Measurements from ENCODE around the gene SORBS1. TPM values are rescaled to one million over a fixed set of nuclear protein-coding genes. Genes with fewer than 3 reads are reported as not detected.

SORBS1 gene
- total RNA-seq, 1 donor from 2014 or later: 58.2 TPM

DNA sequence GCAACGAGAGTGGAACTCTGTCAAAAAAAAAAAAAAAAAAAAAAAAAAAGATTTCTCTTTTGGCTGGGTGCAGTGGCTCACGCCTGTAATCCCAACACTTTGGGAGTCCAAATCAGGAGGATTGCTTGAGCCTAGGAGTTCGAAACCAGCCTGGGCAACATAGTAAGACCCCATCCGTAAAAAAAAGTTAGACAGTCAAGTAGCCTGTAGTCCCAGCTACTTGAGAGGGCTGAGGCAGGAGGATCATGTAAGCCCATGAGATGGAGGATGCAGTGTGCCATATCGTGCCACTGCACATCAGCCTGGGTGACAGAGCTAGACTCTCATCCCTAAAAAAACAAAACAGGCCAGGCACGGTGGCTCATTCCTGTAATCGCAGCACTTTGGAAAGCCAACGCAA lies 295.6 kb downstream of the SORBS1 start:
- intact Hi-C loops (cut with DNase I): no loop called here
- Histone ChIP-seq H3K27me3 (ENCODE audit: low read depth) (no peaks in the 10 kb centered on the region), H3K9me3 (no peaks in the 10 kb centered on the region), H3K36me3 (peaks cover 51% of the 10 kb centered on the region), H3K4me1 (peaks cover 85% of the 10 kb centered on the region), H3K27ac (peak overlapping the region; percentile 85), H3K4me3 (no peak overlapping the region)
- DNase-seq (no peak), ATAC-seq (no peak)
- TF ChIP-seq, protein P1, sequence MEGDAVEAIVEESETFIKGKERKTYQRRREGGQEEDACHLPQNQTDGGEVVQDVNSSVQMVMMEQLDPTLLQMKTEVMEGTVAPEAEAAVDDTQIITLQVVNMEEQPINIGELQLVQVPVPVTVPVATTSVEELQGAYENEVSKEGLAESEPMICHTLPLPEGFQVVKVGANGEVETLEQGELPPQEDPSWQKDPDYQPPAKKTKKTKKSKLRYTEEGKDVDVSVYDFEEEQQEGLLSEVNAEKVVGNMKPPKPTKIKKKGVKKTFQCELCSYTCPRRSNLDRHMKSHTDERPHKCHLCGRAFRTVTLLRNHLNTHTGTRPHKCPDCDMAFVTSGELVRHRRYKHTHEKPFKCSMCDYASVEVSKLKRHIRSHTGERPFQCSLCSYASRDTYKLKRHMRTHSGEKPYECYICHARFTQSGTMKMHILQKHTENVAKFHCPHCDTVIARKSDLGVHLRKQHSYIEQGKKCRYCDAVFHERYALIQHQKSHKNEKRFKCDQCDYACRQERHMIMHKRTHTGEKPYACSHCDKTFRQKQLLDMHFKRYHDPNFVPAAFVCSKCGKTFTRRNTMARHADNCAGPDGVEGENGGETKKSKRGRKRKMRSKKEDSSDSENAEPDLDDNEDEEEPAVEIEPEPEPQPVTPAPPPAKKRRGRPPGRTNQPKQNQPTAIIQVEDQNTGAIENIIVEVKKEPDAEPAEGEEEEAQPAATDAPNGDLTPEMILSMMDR (IDR thresholded peaks at IDR 0.05): no peak

DNA sequence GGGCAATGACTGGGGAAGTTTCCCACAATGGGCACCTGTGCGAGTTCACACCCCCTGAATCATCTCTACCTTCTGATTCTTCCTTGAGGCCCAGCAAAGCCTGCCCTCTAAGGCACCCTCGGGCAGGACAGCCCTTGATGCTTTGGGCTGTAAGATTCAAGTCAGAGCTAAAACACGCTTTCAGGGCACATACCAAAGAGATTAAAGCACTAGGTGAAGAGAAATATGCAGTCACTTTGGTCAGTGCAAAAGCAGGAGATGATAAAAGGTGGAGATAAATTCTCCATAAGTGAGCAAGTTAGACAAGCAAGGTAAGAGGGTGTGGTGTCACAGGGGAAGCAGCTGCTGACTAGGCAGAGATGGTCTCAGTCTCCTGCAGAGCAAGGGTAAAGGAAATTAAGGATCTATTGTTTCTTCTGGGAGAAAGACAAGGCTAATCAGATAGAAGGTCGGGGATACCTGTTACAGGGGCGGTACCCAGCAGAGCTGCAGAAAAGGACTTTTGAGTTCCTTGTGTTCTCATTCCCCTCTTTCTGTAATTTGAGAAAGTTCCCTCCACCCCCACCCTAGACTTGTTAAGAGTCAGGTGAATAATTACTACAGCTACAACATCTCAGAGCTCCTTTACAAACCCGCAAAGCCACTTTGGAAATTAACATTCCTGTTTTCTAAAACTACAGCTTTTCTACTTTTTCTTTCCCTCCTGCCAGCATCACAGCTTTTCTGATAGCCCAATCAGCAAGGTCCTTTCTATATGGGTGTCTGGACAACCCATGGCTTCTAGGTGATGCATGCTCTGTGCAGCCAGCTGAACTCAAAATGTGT lies 296.7 kb downstream of the SORBS1 start:
- no peak overlapping the region for H3K4me3 ChIP-seq
- no peaks in the 10 kb centered on the region for H3K9me3 ChIP-seq
- DNase-seq (no peak), ATAC-seq (no peak)
- H3K36me3 ChIP-seq: peaks cover 52% of the 10 kb centered on the region
- peaks cover 88% of the 10 kb centered on the region for H3K4me1 ChIP-seq
- peak overlapping the region; percentile 85 for H3K27ac ChIP-seq
- no peaks in the 10 kb centered on the region for H3K27me3 ChIP-seq (ENCODE audit: low read depth)
- intact Hi-C loops (cut with DNase I): no loop called here
- TF ChIP-seq, protein P1 (IDR thresholded peaks at IDR 0.05): no peak

DNA sequence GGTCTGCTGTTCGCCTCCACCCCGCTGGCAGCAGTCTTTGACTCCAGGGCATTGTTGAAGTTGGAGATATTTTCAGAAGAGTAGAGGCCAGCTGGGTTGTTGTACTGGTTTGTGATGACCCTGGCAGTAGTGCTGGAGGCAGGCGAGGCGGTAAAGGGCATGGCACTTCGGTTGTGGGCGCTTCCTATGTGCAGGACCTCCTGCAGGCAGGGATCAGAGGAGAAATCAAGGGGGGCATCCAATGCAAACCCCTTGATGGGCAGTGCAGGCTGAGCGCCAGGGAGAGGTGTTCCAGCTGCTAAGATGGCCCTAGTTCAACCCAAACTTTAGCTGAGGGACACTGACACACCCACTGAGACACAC lies 297.3 kb downstream of the SORBS1 start:
- TF ChIP-seq, protein P1 (IDR thresholded peaks at IDR 0.05): no peak
- Histone ChIP-seq H3K9me3 (no peaks in the 10 kb centered on the region), H3K36me3 (peaks cover 58% of the 10 kb centered on the region), H3K27ac (peak overlapping the region; percentile 85), H3K4me3 (no peak overlapping the region), H3K27me3 (ENCODE audit: low read depth) (no peaks in the 10 kb centered on the region), H3K4me1 (peaks cover 82% of the 10 kb centered on the region)
- DNase-seq (no peak), ATAC-seq (no peak)
- intact Hi-C loops (cut with DNase I): no loop called here

DNA sequence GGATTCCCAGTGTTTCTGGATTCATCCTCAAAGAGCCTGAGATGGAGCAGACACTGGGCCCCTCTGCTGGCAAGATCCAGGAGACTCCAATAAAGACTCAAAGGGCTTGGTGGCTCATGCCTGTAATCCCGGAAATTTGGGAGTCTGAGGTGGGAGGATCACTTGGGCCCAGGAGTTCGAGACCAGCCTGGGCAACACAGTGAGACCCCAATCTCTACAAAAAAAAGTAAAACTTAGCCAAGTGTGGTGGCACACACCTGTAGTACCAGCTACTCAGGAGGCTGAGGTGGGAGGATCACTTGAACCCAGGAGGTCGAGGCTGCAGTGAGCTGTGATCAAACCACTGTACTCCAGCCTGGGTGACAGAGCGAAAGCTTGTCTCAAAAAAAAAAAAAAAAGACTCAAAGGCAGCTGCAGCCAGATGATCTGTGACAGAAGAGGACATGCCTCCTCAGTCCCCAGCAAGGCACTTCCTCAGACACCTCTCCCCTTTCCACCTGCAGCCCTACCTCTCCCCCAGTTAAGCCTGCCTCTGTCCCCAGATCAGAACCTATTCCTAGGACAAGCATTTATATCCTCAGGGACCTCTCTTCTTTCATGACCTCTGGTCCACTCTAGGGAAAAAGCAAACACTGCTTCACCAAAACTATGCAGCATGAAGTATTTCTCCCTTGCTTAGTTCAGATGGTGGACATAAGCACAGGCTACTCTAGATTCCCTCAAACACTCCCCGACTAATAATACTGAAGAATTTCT lies 298.2 kb downstream of the SORBS1 start:
- ATAC-seq: peak; percentile 30 to 42

DNA sequence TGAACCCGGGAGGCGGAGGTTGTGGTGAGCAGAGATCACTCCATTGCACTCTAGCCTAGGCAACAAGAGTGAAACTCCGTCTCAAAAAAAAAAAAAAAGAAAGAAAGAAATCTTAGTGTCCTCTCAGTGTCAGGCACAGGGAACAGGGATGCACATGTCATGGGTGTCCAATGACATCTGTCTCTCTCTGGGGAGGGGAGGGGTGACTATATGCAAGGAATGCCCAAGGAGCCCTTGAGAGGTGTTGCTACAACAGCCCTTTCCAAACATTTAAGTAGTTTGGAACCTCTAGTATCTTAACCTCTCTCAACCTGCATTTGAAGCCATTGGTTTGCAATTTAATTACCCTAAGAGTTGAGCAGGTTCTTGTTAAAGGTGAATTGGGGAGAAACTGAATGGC lies 299.2 kb downstream of the SORBS1 start:
- Histone ChIP-seq H3K27ac (peak overlapping the region; percentile 53), H3K9me3 (no peaks in the 10 kb centered on the region), H3K4me3 (no peak overlapping the region), H3K27me3 (ENCODE audit: low read depth) (no peaks in the 10 kb centered on the region), H3K36me3 (peaks cover 72% of the 10 kb centered on the region), H3K4me1 (peaks cover 63% of the 10 kb centered on the region)
- ATAC-seq (peak; percentile 33 to 37), DNase-seq (no peak)
- intact Hi-C loops (cut with DNase I): no loop called here
- TF ChIP-seq, protein P1 (IDR thresholded peaks at IDR 0.05): no peak

More for the DNA sequence above, 298.2 kb downstream of the SORBS1 start:
- no peaks in the 10 kb centered on the region for H3K27me3 ChIP-seq (ENCODE audit: low read depth)
- DNase-seq: no peak
- intact Hi-C loops (cut with DNase I): no loop called here
- peak overlapping the region; percentile 85 for H3K27ac ChIP-seq
- TF ChIP-seq, protein P1 (IDR thresholded peaks at IDR 0.05): no peak
- peaks cover 73% of the 10 kb centered on the region for H3K4me1 ChIP-seq
- H3K9me3 ChIP-seq: no peaks in the 10 kb centered on the region
- no peak overlapping the region for H3K4me3 ChIP-seq
- peaks cover 66% of the 10 kb centered on the region for H3K36me3 ChIP-seq

Other genes starting within 250 kb of the SORBS1 start
- gene ALDH18A1, start 95.3 kb upstream of the SORBS1 start, total RNA-seq: 25.3 TPM
- 26.4 TPM for gene TCTN3, start 132.6 kb upstream of the SORBS1 start, total RNA-seq
- gene ENTPD1, start 194.8 kb upstream of the SORBS1 start, total RNA-seq: 34.5 TPM

All from lower lobe of right lung (tissue), 2 donors.